LNCaP clone FGC (cell line): ENCODE data around the gene SH3GL2.

ENCODE experiments used
- DNase-seq: peaks from one replicate; pipeline ENCODE4 v3.0.0-alpha.2; 2011; ENCODE audit warnings: low read depth
- H3K4me3 ChIP-seq: 2 replicates; pipeline ENCODE4 v1.5.1; 2011; ENCODE audit warnings: mild to moderate bottlenecking, low read depth, low read length, control low read depth
- TF ChIP-seq, protein P1 (sequence below): IDR thresholded peaks from 2 replicates; pipeline ENCODE4 v1.5.1; 2012; ENCODE audit warnings: mild to moderate bottlenecking; ENCODE audit not compliant: control insufficient read depth, insufficient read depth; ENCODE audit errors: extremely low read depth

Gene SH3GL2

DNA sequence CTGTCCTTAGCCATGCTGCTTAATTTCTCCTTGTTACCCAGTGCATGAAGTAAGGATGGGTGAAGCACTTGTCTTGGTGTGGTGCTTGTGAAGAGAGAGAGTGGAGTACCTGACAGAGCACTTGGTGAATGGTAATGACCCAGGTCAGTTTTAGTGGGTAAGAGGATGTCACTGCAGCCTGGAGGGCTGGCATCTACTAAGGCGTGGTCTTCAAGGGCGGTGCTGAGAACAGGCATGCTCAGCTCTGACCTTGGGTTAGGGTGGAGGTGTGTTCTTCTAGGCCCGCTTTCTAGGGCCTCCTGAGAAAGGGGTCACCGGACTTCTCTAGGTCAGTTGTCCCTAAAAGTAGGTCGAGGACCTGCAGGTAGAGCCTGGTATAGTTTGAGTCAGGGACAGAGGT, 25.7 kb downstream of the SH3GL2 start:
- TF ChIP-seq, protein P1, sequence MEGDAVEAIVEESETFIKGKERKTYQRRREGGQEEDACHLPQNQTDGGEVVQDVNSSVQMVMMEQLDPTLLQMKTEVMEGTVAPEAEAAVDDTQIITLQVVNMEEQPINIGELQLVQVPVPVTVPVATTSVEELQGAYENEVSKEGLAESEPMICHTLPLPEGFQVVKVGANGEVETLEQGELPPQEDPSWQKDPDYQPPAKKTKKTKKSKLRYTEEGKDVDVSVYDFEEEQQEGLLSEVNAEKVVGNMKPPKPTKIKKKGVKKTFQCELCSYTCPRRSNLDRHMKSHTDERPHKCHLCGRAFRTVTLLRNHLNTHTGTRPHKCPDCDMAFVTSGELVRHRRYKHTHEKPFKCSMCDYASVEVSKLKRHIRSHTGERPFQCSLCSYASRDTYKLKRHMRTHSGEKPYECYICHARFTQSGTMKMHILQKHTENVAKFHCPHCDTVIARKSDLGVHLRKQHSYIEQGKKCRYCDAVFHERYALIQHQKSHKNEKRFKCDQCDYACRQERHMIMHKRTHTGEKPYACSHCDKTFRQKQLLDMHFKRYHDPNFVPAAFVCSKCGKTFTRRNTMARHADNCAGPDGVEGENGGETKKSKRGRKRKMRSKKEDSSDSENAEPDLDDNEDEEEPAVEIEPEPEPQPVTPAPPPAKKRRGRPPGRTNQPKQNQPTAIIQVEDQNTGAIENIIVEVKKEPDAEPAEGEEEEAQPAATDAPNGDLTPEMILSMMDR, result no peak
- no peak overlapping the region for H3K4me3 ChIP-seq
- DNase-seq, result no peak

DNA sequence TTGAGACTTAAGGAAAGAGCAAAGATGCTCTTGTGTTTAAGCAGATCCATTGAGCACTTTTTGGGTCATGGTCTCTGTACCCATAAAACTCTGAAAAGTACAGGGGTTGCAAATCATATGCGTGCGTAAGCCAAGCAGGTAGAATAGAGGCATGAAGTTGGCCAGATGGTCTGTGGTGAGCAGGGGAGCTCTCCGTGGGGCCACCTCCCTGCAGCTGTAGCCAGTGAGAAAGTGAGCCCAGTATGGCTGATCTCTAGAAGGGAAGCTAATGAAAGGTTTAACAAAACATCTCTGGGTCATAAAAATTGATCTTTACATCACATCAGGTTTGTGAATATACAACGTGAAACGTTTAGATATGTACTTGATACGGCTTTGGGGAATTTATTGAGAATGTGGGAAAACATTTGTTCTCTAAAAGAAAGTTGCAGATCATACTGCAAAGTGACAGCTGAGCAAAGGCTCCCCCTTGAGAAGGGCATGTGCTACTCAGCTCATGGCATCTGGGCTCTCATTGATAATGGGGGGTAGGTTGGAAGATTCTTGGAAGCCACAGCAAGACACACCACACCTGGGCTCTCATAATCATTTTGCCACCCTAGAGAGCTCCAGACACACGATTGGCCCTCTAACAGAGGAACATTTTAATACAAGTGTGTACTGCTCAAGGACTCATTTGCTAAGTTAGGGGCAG, 30.6 kb downstream of the SH3GL2 start:
- no peak for DNase-seq
- TF ChIP-seq, protein P1, result no peak
- H3K4me3 ChIP-seq, result no peak overlapping the region

DNA sequence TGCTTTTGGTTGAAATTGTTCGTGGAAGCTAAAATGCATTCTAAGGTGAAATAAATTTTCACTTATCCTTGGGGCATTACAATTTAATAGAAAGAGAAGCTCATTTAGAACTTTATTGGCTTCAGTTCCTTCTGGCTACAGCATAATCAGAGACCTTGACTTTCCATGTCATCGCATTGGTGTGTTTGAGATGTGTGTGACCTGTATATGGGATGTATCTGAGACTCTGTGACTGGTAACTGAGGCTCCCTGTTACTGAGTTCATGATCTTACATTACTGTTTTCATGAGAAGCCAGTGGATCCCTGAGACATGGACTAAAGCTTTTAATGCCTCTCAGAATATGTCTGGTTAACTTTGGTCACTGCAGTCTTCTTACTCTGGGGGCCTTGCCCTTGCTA, 32.5 kb downstream of the SH3GL2 start:
- DNase-seq, result no peak
- TF ChIP-seq, protein P1, result no peak
- no peak overlapping the region for H3K4me3 ChIP-seq

DNA sequence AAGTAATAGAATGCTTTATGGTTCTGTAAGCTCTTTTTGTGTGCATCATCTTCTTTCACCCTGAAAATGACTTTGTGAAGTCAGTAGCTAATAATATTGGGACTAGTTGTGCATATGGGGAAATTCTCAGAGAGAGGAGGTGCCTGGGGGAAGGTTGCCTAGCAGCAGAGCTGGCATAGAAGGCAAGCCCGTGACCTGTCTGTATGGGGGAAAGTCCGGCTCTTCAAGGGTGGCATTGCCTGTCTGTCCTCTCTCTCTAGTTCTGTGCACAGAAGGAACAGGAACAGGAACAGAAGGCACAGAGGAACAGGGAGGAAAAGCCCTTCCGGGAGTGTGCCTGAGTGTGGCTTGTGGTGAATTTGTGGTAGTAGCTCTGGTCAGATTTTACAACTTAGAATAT, 33.1 kb downstream of the SH3GL2 start:
- DNase-seq, result no peak
- no peak overlapping the region for H3K4me3 ChIP-seq
- TF ChIP-seq, protein P1, result no peak

DNA sequence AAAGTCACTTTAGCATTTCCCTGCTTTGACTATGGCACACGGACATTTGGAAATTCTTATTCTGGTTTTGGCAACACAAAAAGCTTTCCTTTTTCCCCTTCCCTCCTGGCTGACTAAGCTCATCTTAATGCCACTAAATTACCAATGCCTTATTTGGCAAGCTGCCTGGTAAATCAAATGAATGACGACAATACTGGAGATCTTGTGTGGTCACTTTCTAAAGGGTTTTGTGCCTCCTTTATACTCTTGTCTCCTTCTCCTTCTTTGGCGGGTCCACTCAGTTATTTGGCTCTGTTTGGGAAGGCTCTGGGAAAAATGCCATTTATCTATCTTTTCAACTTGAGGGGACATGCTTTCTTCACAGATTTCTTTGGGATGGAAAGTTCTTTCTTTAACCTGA, 34.9 kb downstream of the SH3GL2 start:
- no peak for DNase-seq
- H3K4me3 ChIP-seq, result no peak overlapping the region
- TF ChIP-seq, protein P1, result no peak

- TF ChIP-seq, protein P1, result no peak
- no peak overlapping the region for H3K4me3 ChIP-seq
- no peak for DNase-seq
Measured at GRCh38 chr9:17614250-17614649, 35.4 kb downstream of the SH3GL2 start.

GRCh38 chr9:17614903-17615302, 36.0 kb downstream of the SH3GL2 start:
- DNase-seq, result no peak
- H3K4me3 ChIP-seq, result no peak overlapping the region
- TF ChIP-seq, protein P1, result no peak
